ENCODE measurements around the gene SLC35A5. TPM values are rescaled to one million over a fixed set of nuclear protein-coding genes. Genes with fewer than 3 reads are reported as not detected.

The SLC35A5 gene
- total and polyA plus RNA-seq, 2 donors (not counting 1 experiment from before 2014, with no cell fraction given) = 35.3 to 70.4 TPM

GRCh38 chr3:112530573-112530972 lies 31.3 kb upstream of the SLC35A5 start:
- no peaks in the 10 kb centered on the region for H4K20me1 ChIP-seq (ENCODE audit: control insufficient read depth, extremely low read depth, insufficient read depth, low read length)
- no peaks in the 10 kb centered on the region for H3K79me2 ChIP-seq (ENCODE audit: control insufficient read depth, insufficient read depth, low read length)
- H3K36me3 ChIP-seq (ENCODE audit: control insufficient read depth, insufficient read depth, low read length) = no peaks in the 10 kb centered on the region
- no peak overlapping the region for H3K4me3 ChIP-seq (replicated peaks in 1 of 4; ENCODE audit: control extremely low read depth in 1 of 4, insufficient read depth in 1 of 4, low read depth in 3 of 4, low read length in 4 of 4)
- no peak overlapping the region for H2AFZ ChIP-seq (ENCODE audit: low read length)
- no peaks in the 10 kb centered on the region for H3K4me1 ChIP-seq (ENCODE audit: control insufficient read depth, extremely low read depth, insufficient read depth, low read length)
- no peak overlapping the region for H3K9ac ChIP-seq (ENCODE audit: insufficient read depth, low read length)
- TF ChIP-seq CTCF (conservative IDR thresholded peaks at IDR 0.05 in 1 of 2, IDR thresholded peaks at IDR 0.05 in 1 of 2; ENCODE audit: low read depth in 1 of 2, low read length in 2 of 2) (no peak), EZH2 (IDR thresholded peaks at IDR 0.05; ENCODE audit: low read length, missing control alignments) (no peak)
- no peak overlapping the region for H3K27ac ChIP-seq (ENCODE audit: insufficient read depth, low read length)
- DNase-seq (ENCODE audit: low read depth in 2 of 2) = no peak
- H3K27me3 ChIP-seq (ENCODE audit: control insufficient read depth, insufficient read depth, low read length) = no peaks in the 10 kb centered on the region
- H3K9me3 ChIP-seq (ENCODE audit: control insufficient read depth, insufficient read depth, low read depth, low read length) = no peaks in the 10 kb centered on the region
- H3K4me2 ChIP-seq (ENCODE audit: extremely low read depth, insufficient read depth, low read length) = no peak overlapping the region

GRCh38 chr3:112531358-112531781 lies 30.5 kb upstream of the SLC35A5 start:
- no peak overlapping the region for H3K9ac ChIP-seq (ENCODE audit: insufficient read depth, low read length)
- no peaks in the 10 kb centered on the region for H3K4me1 ChIP-seq (ENCODE audit: control insufficient read depth, extremely low read depth, insufficient read depth, low read length)

More at GRCh38 chr3:112531358-112531781, 30.5 kb upstream of the SLC35A5 start:
- Histone ChIP-seq H4K20me1 (ENCODE audit: control insufficient read depth, extremely low read depth, insufficient read depth, low read length) (no peaks in the 10 kb centered on the region), H3K79me2 (ENCODE audit: control insufficient read depth, insufficient read depth, low read length) (no peaks in the 10 kb centered on the region), H3K36me3 (ENCODE audit: control insufficient read depth, insufficient read depth, low read length) (no peaks in the 10 kb centered on the region), H3K9me3 (ENCODE audit: control insufficient read depth, insufficient read depth, low read depth, low read length) (no peaks in the 10 kb centered on the region), H3K27me3 (ENCODE audit: control insufficient read depth, insufficient read depth, low read length) (no peaks in the 10 kb centered on the region), H2AFZ (ENCODE audit: low read length) (no peak overlapping the region), H3K27ac (ENCODE audit: insufficient read depth, low read length) (no peak overlapping the region), H3K4me2 (ENCODE audit: extremely low read depth, insufficient read depth, low read length) (no peak overlapping the region), H3K4me3 (replicated peaks in 1 of 4; ENCODE audit: control extremely low read depth in 1 of 4, insufficient read depth in 1 of 4, low read depth in 3 of 4, low read length in 4 of 4) (no peak overlapping the region)
- peak; percentile 23 to 60 for DNase-seq (ENCODE audit: low read depth in 2 of 2)
- TF ChIP-seq CTCF (conservative IDR thresholded peaks at IDR 0.05 in 1 of 2, IDR thresholded peaks at IDR 0.05 in 1 of 2; ENCODE audit: low read depth in 1 of 2, low read length in 2 of 2) (peak in 1 of 2 donors; percentile 44), EZH2 (IDR thresholded peaks at IDR 0.05; ENCODE audit: low read length, missing control alignments) (no peak)

Measured in fibroblast of lung (primary cell).